GM10266 (cell line): ENCODE results near the gene ZFYVE28.

Source experiments
- DNase-seq: peaks from one replicate; pipeline ENCODE4 v3.0.0; 2012; ENCODE audit errors: extremely low spot score
- CTCF ChIP-seq: IDR thresholded peaks from 2 replicates; pipeline ENCODE4 v1.5.1; 2012; ENCODE audit warnings: mild to moderate bottlenecking, low read depth; ENCODE audit not compliant: control insufficient read depth, insufficient read depth; ENCODE audit errors: missing control alignments

The ZFYVE28 gene

GRCh38 chr4:2295500-2295899 is 122.9 kb downstream of the ZFYVE28 start:
- TF ChIP-seq CTCF, result no peak
- DNase-seq, result no peak

- no peak for TF ChIP-seq CTCF
- DNase-seq, result no peak
Observed at GRCh38 chr4:2292646-2293108, 125.8 kb downstream of the ZFYVE28 start.

GRCh38 chr4:2291705-2292645 is 126.5 kb downstream of the ZFYVE28 start:
- DNase-seq, result no peak
- TF ChIP-seq CTCF, result no peak

GRCh38 chr4:2290974-2291704 is 127.3 kb downstream of the ZFYVE28 start:
- peak; percentile 51 for DNase-seq

GRCh38 chr4:2290488-2290887 is 128.0 kb downstream of the ZFYVE28 start:
- TF ChIP-seq CTCF, result no peak
- DNase-seq, result no peak

More at GRCh38 chr4:2290974-2291704, 127.3 kb downstream of the ZFYVE28 start:
- TF ChIP-seq CTCF, result no peak

GRCh38 chr4:2289955-2290333 is 128.5 kb downstream of the ZFYVE28 start:
- TF ChIP-seq CTCF, result no peak
- no peak for DNase-seq
